Thymus (tissue), 11 donors: ENCODE data around the gene PDLIM5. TPM values are rescaled to one million over a fixed set of nuclear protein-coding genes. Genes with fewer than 3 reads are reported as not detected.
"Not testable (repeated sequence)": the region's sequence is repeated elsewhere in the genome, so short reads cannot be mapped to it uniquely, and the experiment has no call there.

Experiments
- DNase-seq, 9 donors: peaks; one replicate each; pipeline ENCODE4 v3.0.0-alpha.2; 2013; ENCODE audit warnings: low spot score in 9 of 9, low read depth in 6 of 9, missing footprints in 1 of 9
- H3K27ac ChIP-seq, 2 donors: one replicate each; pipeline ENCODE4 v1.5.1; 2013; ENCODE audit warnings: control low read depth in 1 of 2, low read depth in 1 of 2, low read length in 1 of 2, mild to moderate bottlenecking in 1 of 2, moderate library complexity in 1 of 2
- H3K27me3 ChIP-seq, 2 donors: one replicate each; pipeline ENCODE4 v1.5.1; 2013; ENCODE audit warnings: low read length in 1 of 2; ENCODE audit not compliant: control insufficient read depth in 2 of 2, insufficient read depth in 1 of 2
- H3K36me3 ChIP-seq, 2 donors: one replicate each; pipeline ENCODE4 v1.5.1; 2013; ENCODE audit warnings: low read length in 1 of 2, mild to moderate bottlenecking in 1 of 2, moderate library complexity in 1 of 2; ENCODE audit not compliant: control insufficient read depth in 2 of 2, insufficient read depth in 2 of 2
- H3K4me1 ChIP-seq, 2 donors: one replicate each; pipeline ENCODE4 v1.5.1; 2013; ENCODE audit warnings: low read length in 2 of 2; ENCODE audit not compliant: control insufficient read depth in 2 of 2, insufficient read depth in 2 of 2
- H3K4me3 ChIP-seq, 2 donors: one replicate each; pipeline ENCODE4 v1.5.1; 2013; ENCODE audit warnings: low read length in 2 of 2, control low read depth in 1 of 2, mild to moderate bottlenecking in 1 of 2
- H3K9me3 ChIP-seq, 2 donors: one replicate each; pipeline ENCODE4 v1.5.1; 2013; ENCODE audit warnings: low read length in 1 of 2, mild to moderate bottlenecking in 1 of 2; ENCODE audit not compliant: control insufficient read depth in 2 of 2, insufficient read depth in 1 of 2
- WGBS: extraction: QIAGEN DNeasy Blood & Tissue Kit; methylation state at CpG from one replicate; pipeline ENCODE4 v1.1.7; 2013; 5-methylcytosine and 5-hydroxymethylcytosine counted together
- polyA plus RNA-seq: library from polyadenylated mRNA; stranded (reverse); fragments of 200-250 nt; gene quantifications from one replicate; pipeline ENCODE4 v1.2.3, GENCODE V29; 2013
- total RNA-seq: library from RNA; stranded (reverse); fragments of 120-200 nt; gene quantifications from one replicate; pipeline ENCODE4 v1.2.4, GENCODE V29; 2013
- donor health status: healthy.

PDLIM5 gene
- total and polyA plus RNA-seq, 2 donors, result 12.4 to 25.5 TPM

- Histone ChIP-seq H3K4me1 (no peaks in the 10 kb centered on the region), H3K4me3 (no peak overlapping the region), H3K27ac (no peak overlapping the region), H3K9me3 (no peaks in the 10 kb centered on the region), H3K36me3 (no peaks in the 10 kb centered on the region), H3K27me3 (no peaks in the 10 kb centered on the region)
- no peak for DNase-seq
- WGBS, result 89% methylated on average over 1 of the region's 1 CpG
Measured at GRCh38 chr4:94508296-94508695, 56.6 kb downstream of the PDLIM5 start.

- H3K9me3 ChIP-seq, result no peaks in the 10 kb centered on the region
- no peaks in the 10 kb centered on the region for H3K36me3 ChIP-seq
- H3K4me1 ChIP-seq, result no peaks in the 10 kb centered on the region
- no peak overlapping the region for H3K4me3 ChIP-seq
- DNase-seq, result no peak
- H3K27ac ChIP-seq, result no peak overlapping the region
- WGBS, result 93% methylated on average over 1 of the region's 1 CpG
- H3K27me3 ChIP-seq, result no peaks in the 10 kb centered on the region
Measured at GRCh38 chr4:94508806-94509205, 57.1 kb downstream of the PDLIM5 start.

GRCh38 chr4:94511591-94511990 is 59.8 kb downstream of the PDLIM5 start:
- 97% methylated on average over 1 of the region's 1 CpG for WGBS
- Histone ChIP-seq H3K4me1 (no peaks in the 10 kb centered on the region), H3K36me3 (no peaks in the 10 kb centered on the region), H3K27ac (no peak overlapping the region), H3K27me3 (no peaks in the 10 kb centered on the region), H3K4me3 (no peak overlapping the region), H3K9me3 (no peaks in the 10 kb centered on the region)
- DNase-seq, result no peak

GRCh38 chr4:94513532-94513931 is 61.8 kb downstream of the PDLIM5 start:
- not testable (repeated sequence) for H3K4me1 ChIP-seq, H3K4me3 ChIP-seq, H3K27ac ChIP-seq, DNase-seq, H3K36me3 ChIP-seq, H3K27me3 ChIP-seq, H3K9me3 ChIP-seq
- 96% methylated on average over 2 of the region's 2 CpGs for WGBS

GRCh38 chr4:94515365-94515764 is 63.6 kb downstream of the PDLIM5 start:
- Histone ChIP-seq H3K27me3 (no peaks in the 10 kb centered on the region), H3K27ac (no peak overlapping the region), H3K4me1 (no peaks in the 10 kb centered on the region), H3K9me3 (no peaks in the 10 kb centered on the region), H3K4me3 (no peak overlapping the region), H3K36me3 (no peaks in the 10 kb centered on the region)
- no peak for DNase-seq
- WGBS, result 97% methylated on average over 4 of the region's 4 CpGs

GRCh38 chr4:94516067-94516466 is 64.3 kb downstream of the PDLIM5 start:
- H3K27ac ChIP-seq, result no peak overlapping the region
- H3K9me3 ChIP-seq, result no peaks in the 10 kb centered on the region
- no peaks in the 10 kb centered on the region for H3K4me1 ChIP-seq
- no peak for DNase-seq
- WGBS, result 99% methylated on average over 3 of the region's 3 CpGs
- H3K36me3 ChIP-seq, result no peaks in the 10 kb centered on the region
- no peaks in the 10 kb centered on the region for H3K27me3 ChIP-seq
- no peak overlapping the region for H3K4me3 ChIP-seq

- H3K27ac ChIP-seq, result no peak overlapping the region
- no peak overlapping the region for H3K4me3 ChIP-seq
- no peaks in the 10 kb centered on the region for H3K9me3 ChIP-seq
- H3K36me3 ChIP-seq, result no peaks in the 10 kb centered on the region
- DNase-seq, result no peak
- 96% methylated on average over 5 of the region's 5 CpGs for WGBS
- H3K27me3 ChIP-seq, result no peaks in the 10 kb centered on the region
- no peaks in the 10 kb centered on the region for H3K4me1 ChIP-seq
Measured at GRCh38 chr4:94516999-94517398, 65.3 kb downstream of the PDLIM5 start.

- H3K27me3 ChIP-seq, result no peaks in the 10 kb centered on the region
- H3K27ac ChIP-seq, result no peak overlapping the region
- DNase-seq, result no peak
- no peaks in the 10 kb centered on the region for H3K4me1 ChIP-seq
- no peaks in the 10 kb centered on the region for H3K36me3 ChIP-seq
- no peaks in the 10 kb centered on the region for H3K9me3 ChIP-seq
- WGBS, result 93% methylated on average over 1 of the region's 1 CpG
- H3K4me3 ChIP-seq, result no peak overlapping the region
Measured at GRCh38 chr4:94517492-94517891, 65.8 kb downstream of the PDLIM5 start.

- Histone ChIP-seq H3K4me3 (no peak overlapping the region), H3K4me1 (no peaks in the 10 kb centered on the region), H3K36me3 (no peaks in the 10 kb centered on the region), H3K27me3 (no peaks in the 10 kb centered on the region), H3K9me3 (no peaks in the 10 kb centered on the region), H3K27ac (no peak overlapping the region)
- WGBS, result 44% methylated on average over 5 of the region's 5 CpGs
- DNase-seq, result no peak
Measured at GRCh38 chr4:94519019-94519418, 67.3 kb downstream of the PDLIM5 start.
